Effector memory CD4-positive, alpha-beta T cell (primary cell): Measurements from ENCODE around the gene ETV7.

Source experiments
- DNase-seq, 3 donors: peaks; one replicate each; pipeline ENCODE4 v3.0.0-alpha.2; 2020
- H3K27ac ChIP-seq: 2 replicates; pipeline ENCODE4 v1.7.0; 2013; ENCODE audit warnings: mild to moderate bottlenecking, low read length, moderate library complexity; ENCODE audit not compliant: insufficient read depth, poor library complexity, severe bottlenecking
- H3K27me3 ChIP-seq: replicated peaks from 2 replicates; pipeline ENCODE4 v1.7.0; 2013; ENCODE audit warnings: mild to moderate bottlenecking, low read length; ENCODE audit not compliant: insufficient read depth, control insufficient read depth, poor library complexity, severe bottlenecking
- H3K36me3 ChIP-seq: 2 replicates; pipeline ENCODE4 v1.7.0; 2013; ENCODE audit warnings: mild to moderate bottlenecking, low read length, moderate library complexity; ENCODE audit not compliant: control insufficient read depth, insufficient read depth
- H3K4me1 ChIP-seq: 2 replicates; pipeline ENCODE4 v1.7.0; 2013; ENCODE audit warnings: low read length, mild to moderate bottlenecking; ENCODE audit not compliant: control insufficient read depth, insufficient read depth, poor library complexity, severe bottlenecking
- H3K4me3 ChIP-seq: 2 replicates; pipeline ENCODE4 v1.7.0; 2013; ENCODE audit warnings: low read length, low read depth, mild to moderate bottlenecking; ENCODE audit not compliant: insufficient read depth, poor library complexity, severe bottlenecking
- H3K9me3 ChIP-seq: 2 replicates; pipeline ENCODE4 v1.7.0; 2013; ENCODE audit warnings: mild to moderate bottlenecking, low read length, moderate library complexity; ENCODE audit not compliant: control insufficient read depth

Gene ETV7

GRCh38 chr6:36353411-36353915, 34.0 kb downstream of the ETV7 start:
- Histone ChIP-seq H3K4me1 (no peaks in the 10 kb centered on the region), H3K27me3 (no peaks in the 10 kb centered on the region), H3K9me3 (no peaks in the 10 kb centered on the region), H3K4me3 (no peak overlapping the region), H3K36me3 (no peaks in the 10 kb centered on the region), H3K27ac (no peak overlapping the region)
- no peak for DNase-seq

- Histone ChIP-seq H3K27me3 (no peaks in the 10 kb centered on the region), H3K9me3 (no peaks in the 10 kb centered on the region), H3K36me3 (no peaks in the 10 kb centered on the region), H3K4me1 (no peaks in the 10 kb centered on the region), H3K4me3 (no peak overlapping the region), H3K27ac (no peak overlapping the region)
- DNase-seq = no peak
Measured at GRCh38 chr6:36352477-36353157, 34.9 kb downstream of the ETV7 start.

- no peaks in the 10 kb centered on the region for H3K36me3 ChIP-seq
- H3K4me3 ChIP-seq = no peak overlapping the region
- H3K4me1 ChIP-seq = no peaks in the 10 kb centered on the region
- H3K27me3 ChIP-seq = no peaks in the 10 kb centered on the region
- no peak overlapping the region for H3K27ac ChIP-seq
- DNase-seq = no peak
- no peaks in the 10 kb centered on the region for H3K9me3 ChIP-seq
Measured at GRCh38 chr6:36350681-36351571, 36.5 kb downstream of the ETV7 start.

- DNase-seq = no peak
- H3K9me3 ChIP-seq = no peaks in the 10 kb centered on the region
- no peak overlapping the region for H3K27ac ChIP-seq
- H3K4me1 ChIP-seq = no peaks in the 10 kb centered on the region
- H3K27me3 ChIP-seq = no peaks in the 10 kb centered on the region
- H3K36me3 ChIP-seq = no peaks in the 10 kb centered on the region
- H3K4me3 ChIP-seq = no peak overlapping the region
Measured at GRCh38 chr6:36350082-36350481, 37.4 kb downstream of the ETV7 start.

DNA sequence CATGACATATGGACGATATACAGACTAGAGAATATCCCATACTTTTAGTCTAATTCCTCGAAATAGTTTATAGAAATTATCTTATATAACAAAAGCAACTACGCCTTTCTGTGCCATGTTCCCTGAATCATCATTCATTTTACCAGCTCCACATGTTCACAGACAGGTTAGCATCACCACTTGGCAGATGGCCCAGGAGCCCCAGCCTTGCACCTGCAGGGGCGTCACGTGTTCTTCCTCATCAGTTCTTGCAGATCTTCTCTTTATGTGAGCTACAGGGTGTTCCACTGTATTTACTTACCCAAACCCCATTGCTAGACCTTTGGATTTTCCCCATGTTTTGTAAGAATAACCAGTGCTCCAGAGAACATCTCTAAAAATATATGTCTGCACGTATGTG, 38.2 kb downstream of the ETV7 start:
- H3K4me1 ChIP-seq = no peaks in the 10 kb centered on the region
- H3K27ac ChIP-seq = no peak overlapping the region
- H3K9me3 ChIP-seq = no peaks in the 10 kb centered on the region
- no peaks in the 10 kb centered on the region for H3K36me3 ChIP-seq
- no peaks in the 10 kb centered on the region for H3K27me3 ChIP-seq
- no peak for DNase-seq
- H3K4me3 ChIP-seq = no peak overlapping the region

GRCh38 chr6:36347621-36348020, 39.8 kb downstream of the ETV7 start:
- Histone ChIP-seq H3K9me3 (no peaks in the 10 kb centered on the region), H3K4me1 (no peaks in the 10 kb centered on the region), H3K4me3 (no peak overlapping the region), H3K27ac (no peak overlapping the region), H3K27me3 (no peaks in the 10 kb centered on the region), H3K36me3 (no peaks in the 10 kb centered on the region)
- no peak for DNase-seq

GRCh38 chr6:36346486-36347273, 40.8 kb downstream of the ETV7 start:
- DNase-seq = no peak
- no peaks in the 10 kb centered on the region for H3K4me1 ChIP-seq
- no peak overlapping the region for H3K4me3 ChIP-seq
- H3K27me3 ChIP-seq = no peaks in the 10 kb centered on the region
- no peaks in the 10 kb centered on the region for H3K36me3 ChIP-seq
- H3K9me3 ChIP-seq = no peaks in the 10 kb centered on the region
- H3K27ac ChIP-seq = no peak overlapping the region

DNA sequence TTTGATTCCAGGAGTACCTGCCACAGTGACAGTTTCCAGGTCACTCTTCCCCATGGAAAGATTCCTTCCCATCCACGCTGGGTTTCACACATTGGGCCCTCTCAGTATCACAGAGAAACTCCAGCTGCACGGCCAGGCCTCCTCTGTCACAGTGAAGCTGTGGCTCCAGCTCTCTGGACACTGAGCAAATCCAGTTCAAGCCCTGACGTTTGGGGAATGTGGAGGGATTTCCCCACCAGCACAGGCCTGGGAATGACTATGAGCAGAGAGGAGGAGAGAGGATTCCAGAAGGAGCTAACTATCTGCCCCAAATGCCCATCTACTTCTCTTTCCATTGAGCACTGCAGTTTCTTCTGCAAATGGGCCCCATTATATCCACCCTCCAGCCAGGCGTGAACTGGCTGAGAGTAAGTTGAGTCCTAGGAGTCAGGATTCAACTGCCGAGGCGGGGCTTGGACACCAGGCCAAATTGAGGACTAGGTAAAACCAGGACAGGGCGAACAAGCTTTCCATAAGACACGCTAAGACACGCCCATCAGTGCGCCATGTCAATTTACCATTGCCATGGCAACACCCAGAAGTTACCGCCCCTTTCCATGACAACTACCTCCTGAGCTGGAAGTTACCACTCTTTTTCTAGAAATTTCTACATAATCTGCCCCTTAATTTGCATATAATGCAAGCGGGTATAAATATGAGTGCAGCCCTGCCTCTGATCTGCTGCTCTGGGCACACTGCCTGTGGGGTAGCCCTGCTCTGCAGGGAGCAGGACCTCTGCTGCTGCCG, 41.6 kb downstream of the ETV7 start:
- H3K27ac ChIP-seq = no peak overlapping the region
- H3K4me1 ChIP-seq = no peaks in the 10 kb centered on the region
- DNase-seq = no peak
- H3K4me3 ChIP-seq = no peak overlapping the region
- H3K9me3 ChIP-seq = no peaks in the 10 kb centered on the region
- H3K27me3 ChIP-seq = no peaks in the 10 kb centered on the region
- H3K36me3 ChIP-seq = no peaks in the 10 kb centered on the region

DNA sequence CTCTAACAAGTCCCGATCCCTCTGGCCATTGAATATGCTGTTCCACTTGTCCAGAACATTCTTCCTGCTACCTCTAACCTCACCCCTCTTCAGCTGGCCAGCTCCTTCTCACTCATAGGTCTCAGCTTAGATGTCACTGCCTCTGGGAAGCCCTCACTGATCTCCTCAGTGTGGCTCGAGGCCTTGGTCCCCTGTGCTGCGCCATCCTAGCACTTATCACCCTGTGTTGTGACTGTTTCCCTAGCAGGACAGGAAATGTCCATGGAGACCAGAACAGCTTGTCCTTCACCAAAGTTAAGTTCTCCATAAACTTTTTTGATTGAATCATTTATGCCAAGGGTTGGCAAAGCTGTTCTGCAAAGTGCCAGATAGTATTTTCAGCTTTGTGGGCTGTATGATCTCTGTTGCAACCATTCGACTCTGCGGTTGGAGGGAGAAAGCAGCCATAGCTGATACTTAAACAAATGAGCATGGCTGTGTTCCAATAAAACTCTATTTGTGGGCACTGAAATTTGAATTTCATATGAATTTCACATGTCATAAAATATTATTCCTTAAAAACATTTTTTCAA, 44.3 kb downstream of the ETV7 start:
- Histone ChIP-seq H3K27me3 (no peaks in the 10 kb centered on the region), H3K27ac (no peak overlapping the region), H3K36me3 (no peaks in the 10 kb centered on the region), H3K4me3 (no peak overlapping the region), H3K4me1 (no peaks in the 10 kb centered on the region), H3K9me3 (no peaks in the 10 kb centered on the region)
- DNase-seq = no peak
